ENCODE measurements around the gene MACROD2.

Gene MACROD2

DNA sequence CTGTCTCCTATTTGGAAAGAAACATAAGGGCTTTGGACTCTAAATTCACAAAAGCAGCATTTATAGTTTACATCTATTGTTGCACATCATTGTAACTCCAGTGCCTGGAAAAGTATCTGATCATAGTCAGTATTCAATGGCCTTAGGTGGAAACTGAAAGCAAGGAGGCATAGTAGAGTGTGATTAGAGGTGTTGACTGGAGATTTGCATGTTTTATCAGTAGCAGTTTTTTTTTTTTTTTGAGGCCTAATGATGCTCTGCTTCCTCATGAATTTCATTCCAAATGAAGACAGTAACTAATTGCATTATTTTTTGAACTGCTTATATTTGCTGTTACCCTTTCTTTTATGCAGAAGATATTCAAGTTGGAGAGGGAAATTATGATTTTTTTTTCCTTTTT is 555.3 kb downstream of the MACROD2 start:
- no peaks in the 10 kb centered on the region for H3K79me2 ChIP-seq (ENCODE audit: insufficient read depth, low read length)
- H3K9me3 ChIP-seq (ENCODE audit: insufficient read depth, low read length), result no peaks in the 10 kb centered on the region
- no peak overlapping the region for H3K4me2 ChIP-seq (ENCODE audit: low read depth, low read length, poor library complexity, severe bottlenecking)
- TF ChIP-seq, protein P1, sequence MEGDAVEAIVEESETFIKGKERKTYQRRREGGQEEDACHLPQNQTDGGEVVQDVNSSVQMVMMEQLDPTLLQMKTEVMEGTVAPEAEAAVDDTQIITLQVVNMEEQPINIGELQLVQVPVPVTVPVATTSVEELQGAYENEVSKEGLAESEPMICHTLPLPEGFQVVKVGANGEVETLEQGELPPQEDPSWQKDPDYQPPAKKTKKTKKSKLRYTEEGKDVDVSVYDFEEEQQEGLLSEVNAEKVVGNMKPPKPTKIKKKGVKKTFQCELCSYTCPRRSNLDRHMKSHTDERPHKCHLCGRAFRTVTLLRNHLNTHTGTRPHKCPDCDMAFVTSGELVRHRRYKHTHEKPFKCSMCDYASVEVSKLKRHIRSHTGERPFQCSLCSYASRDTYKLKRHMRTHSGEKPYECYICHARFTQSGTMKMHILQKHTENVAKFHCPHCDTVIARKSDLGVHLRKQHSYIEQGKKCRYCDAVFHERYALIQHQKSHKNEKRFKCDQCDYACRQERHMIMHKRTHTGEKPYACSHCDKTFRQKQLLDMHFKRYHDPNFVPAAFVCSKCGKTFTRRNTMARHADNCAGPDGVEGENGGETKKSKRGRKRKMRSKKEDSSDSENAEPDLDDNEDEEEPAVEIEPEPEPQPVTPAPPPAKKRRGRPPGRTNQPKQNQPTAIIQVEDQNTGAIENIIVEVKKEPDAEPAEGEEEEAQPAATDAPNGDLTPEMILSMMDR (IDR thresholded peaks at IDR 0.05; ENCODE audit: insufficient read depth, low read length, poor library complexity, severe bottlenecking), result no peak
- no peak for TF ChIP-seq EZH2phosphoT487 (conservative IDR thresholded peaks at IDR 0.05; ENCODE audit: low read length)
- no peak overlapping the region for H3K9ac ChIP-seq (ENCODE audit: low read length)
- H3K36me3 ChIP-seq (ENCODE audit: low read length), result no peaks in the 10 kb centered on the region
- H3K4me3 ChIP-seq (ENCODE audit: insufficient read depth, low read length, poor library complexity, severe bottlenecking), result no peak overlapping the region
- H4K20me1 ChIP-seq (ENCODE audit: low read depth, low read length), result no peaks in the 10 kb centered on the region
- no peaks in the 10 kb centered on the region for H3K9me2 ChIP-seq (replicated peaks; ENCODE audit: insufficient read depth, low read length)
- no peaks in the 10 kb centered on the region for H3F3A ChIP-seq (ENCODE audit: insufficient read depth)
- H2AFZ ChIP-seq (ENCODE audit: low read depth, low read length, severe bottlenecking), result no peak overlapping the region
- no peaks in the 10 kb centered on the region for H3K27me3 ChIP-seq (ENCODE audit: low read length)
- H3K27ac ChIP-seq (ENCODE audit: low read depth, low read length), result no peak overlapping the region

DNA sequence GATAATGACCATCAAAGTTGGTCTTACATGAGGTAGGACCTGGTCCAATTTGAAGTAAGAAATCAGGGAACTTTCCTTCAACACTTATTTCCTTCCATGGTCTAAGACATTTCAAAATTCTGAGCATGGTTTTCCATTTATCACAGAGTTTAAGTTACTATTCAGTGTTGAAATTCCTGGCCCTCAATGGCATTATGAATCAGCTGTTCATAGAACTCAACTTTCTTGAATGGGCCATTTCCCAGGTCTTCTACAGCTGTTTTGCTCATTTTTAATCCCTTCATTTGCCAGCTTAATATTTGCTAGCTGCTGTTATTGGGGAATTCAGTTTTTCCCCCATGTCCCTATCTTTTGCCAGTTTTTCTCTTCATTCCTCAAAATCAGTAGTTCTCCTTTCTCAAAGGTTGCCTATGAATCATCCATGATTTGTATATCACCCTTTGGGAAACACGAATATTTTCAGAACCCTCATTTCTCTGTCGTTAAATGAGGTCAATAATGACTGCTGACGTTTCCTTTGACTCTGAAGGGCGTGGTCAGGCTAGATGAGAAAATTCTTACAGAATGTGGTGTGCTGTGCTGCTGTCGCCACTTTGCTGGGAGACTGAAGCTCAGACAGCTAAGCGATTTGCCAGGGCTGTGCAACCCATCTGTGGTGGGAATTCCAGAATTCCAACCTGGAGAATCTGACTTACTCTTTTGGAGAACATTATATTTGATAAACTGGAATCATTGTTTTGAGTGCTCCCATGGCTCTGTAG is 558.6 kb downstream of the MACROD2 start:
- TF ChIP-seq, protein P1 (IDR thresholded peaks at IDR 0.05; ENCODE audit: insufficient read depth, low read length, poor library complexity, severe bottlenecking), result no peak
- no peak for TF ChIP-seq EZH2phosphoT487 (conservative IDR thresholded peaks at IDR 0.05; ENCODE audit: low read length)
- Histone ChIP-seq H3K9ac (ENCODE audit: low read length) (no peak overlapping the region), H3K4me2 (ENCODE audit: low read depth, low read length, poor library complexity, severe bottlenecking) (no peak overlapping the region), H3F3A (ENCODE audit: insufficient read depth) (no peaks in the 10 kb centered on the region), H2AFZ (ENCODE audit: low read depth, low read length, severe bottlenecking) (no peak overlapping the region), H3K79me2 (ENCODE audit: insufficient read depth, low read length) (no peaks in the 10 kb centered on the region), H3K9me2 (replicated peaks; ENCODE audit: insufficient read depth, low read length) (no peaks in the 10 kb centered on the region), H3K9me3 (ENCODE audit: insufficient read depth, low read length) (no peaks in the 10 kb centered on the region), H4K20me1 (ENCODE audit: low read depth, low read length) (no peaks in the 10 kb centered on the region), H3K4me3 (ENCODE audit: insufficient read depth, low read length, poor library complexity, severe bottlenecking) (no peak overlapping the region), H3K27ac (ENCODE audit: low read depth, low read length) (no peak overlapping the region), H3K36me3 (ENCODE audit: low read length) (no peaks in the 10 kb centered on the region), H3K27me3 (ENCODE audit: low read length) (no peaks in the 10 kb centered on the region)

DNA sequence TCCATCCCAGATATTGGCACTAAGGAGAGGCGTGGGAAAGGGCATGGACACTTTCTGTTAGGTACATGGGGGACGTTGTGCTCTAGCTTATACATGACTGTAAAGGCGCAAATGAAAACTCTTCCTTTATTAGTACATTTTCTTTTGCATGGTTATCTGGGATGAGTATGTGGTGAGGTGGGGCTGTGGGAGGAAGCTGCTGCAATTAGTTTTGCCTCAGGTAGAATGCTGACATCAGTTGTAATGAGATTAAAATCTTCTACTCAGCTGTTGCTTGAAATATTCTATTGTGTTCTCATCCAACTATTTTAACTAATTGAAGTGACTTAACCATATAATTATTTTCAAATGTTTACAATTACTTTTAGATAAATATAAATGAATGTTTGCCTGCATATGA is 560.4 kb downstream of the MACROD2 start:
- Histone ChIP-seq H3K36me3 (ENCODE audit: low read length) (no peaks in the 10 kb centered on the region), H3K9me3 (ENCODE audit: insufficient read depth, low read length) (no peaks in the 10 kb centered on the region), H3F3A (ENCODE audit: insufficient read depth) (no peaks in the 10 kb centered on the region), H4K20me1 (ENCODE audit: low read depth, low read length) (no peaks in the 10 kb centered on the region), H3K27me3 (ENCODE audit: low read length) (no peaks in the 10 kb centered on the region), H3K27ac (ENCODE audit: low read depth, low read length) (no peak overlapping the region), H2AFZ (ENCODE audit: low read depth, low read length, severe bottlenecking) (no peak overlapping the region), H3K9me2 (replicated peaks; ENCODE audit: insufficient read depth, low read length) (no peaks in the 10 kb centered on the region), H3K4me2 (ENCODE audit: low read depth, low read length, poor library complexity, severe bottlenecking) (no peak overlapping the region), H3K4me3 (ENCODE audit: insufficient read depth, low read length, poor library complexity, severe bottlenecking) (no peak overlapping the region), H3K79me2 (ENCODE audit: insufficient read depth, low read length) (no peaks in the 10 kb centered on the region), H3K9ac (ENCODE audit: low read length) (no peak overlapping the region)
- no peak for TF ChIP-seq EZH2phosphoT487 (conservative IDR thresholded peaks at IDR 0.05; ENCODE audit: low read length)
- TF ChIP-seq, protein P1 (IDR thresholded peaks at IDR 0.05; ENCODE audit: insufficient read depth, low read length, poor library complexity, severe bottlenecking), result no peak
